Effector CD4-positive, alpha-beta T cell (primary cell): ENCODE measurements around the gene G6PC1. TPM values are rescaled to one million over a fixed set of nuclear protein-coding genes. Genes with fewer than 3 reads are reported as not detected.
"Not testable (repeated sequence)": the region's sequence is repeated elsewhere in the genome, so short reads cannot be mapped to it uniquely, and the experiment has no call there.

Source experiments
- DNase-seq: peaks from one replicate; pipeline ENCODE4 v3.0.0-alpha.2; 2020
- total RNA-seq: gene quantifications from one replicate; lab custom pipeline; 2026; lab: John Stamatoyannopoulos, UW

G6PC1 gene
- not detected for total RNA-seq

- DNase-seq, result no peak
Measured at GRCh38 chr17:42900460-42901331, at the start of gene G6PC1. Gene G6PC1 (plus strand): TSS chr17:42900799. CDS start chr17:42900877, 78 bp downstream.

DNA sequence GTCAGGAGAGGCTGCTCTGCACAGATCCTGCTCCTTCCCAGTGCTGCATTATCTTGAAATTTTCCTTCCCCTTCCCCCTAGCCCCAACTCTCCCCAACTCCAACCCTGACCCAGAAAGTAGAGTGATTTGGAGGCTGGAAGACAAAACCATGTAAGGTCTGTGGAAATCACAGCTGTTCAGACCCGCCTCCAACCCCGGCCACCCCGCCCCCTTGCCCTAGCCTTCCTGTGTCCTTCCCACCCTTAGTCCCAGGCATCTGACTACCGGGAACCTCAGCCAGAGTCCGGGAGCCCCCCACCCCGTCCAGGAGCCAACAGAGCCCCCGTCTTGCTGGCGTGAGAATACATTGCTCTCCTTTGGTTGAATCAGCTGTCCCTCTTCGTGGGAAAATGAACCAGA, 49.6 kb upstream of the G6PC1 start, which contains the start of gene AOC3:
Gene AOC3 (plus strand): TSS at position 246 of the 400 bp plus-strand sequence. CDS start 145 bp downstream, at position 391.
- no peak for DNase-seq

DNA sequence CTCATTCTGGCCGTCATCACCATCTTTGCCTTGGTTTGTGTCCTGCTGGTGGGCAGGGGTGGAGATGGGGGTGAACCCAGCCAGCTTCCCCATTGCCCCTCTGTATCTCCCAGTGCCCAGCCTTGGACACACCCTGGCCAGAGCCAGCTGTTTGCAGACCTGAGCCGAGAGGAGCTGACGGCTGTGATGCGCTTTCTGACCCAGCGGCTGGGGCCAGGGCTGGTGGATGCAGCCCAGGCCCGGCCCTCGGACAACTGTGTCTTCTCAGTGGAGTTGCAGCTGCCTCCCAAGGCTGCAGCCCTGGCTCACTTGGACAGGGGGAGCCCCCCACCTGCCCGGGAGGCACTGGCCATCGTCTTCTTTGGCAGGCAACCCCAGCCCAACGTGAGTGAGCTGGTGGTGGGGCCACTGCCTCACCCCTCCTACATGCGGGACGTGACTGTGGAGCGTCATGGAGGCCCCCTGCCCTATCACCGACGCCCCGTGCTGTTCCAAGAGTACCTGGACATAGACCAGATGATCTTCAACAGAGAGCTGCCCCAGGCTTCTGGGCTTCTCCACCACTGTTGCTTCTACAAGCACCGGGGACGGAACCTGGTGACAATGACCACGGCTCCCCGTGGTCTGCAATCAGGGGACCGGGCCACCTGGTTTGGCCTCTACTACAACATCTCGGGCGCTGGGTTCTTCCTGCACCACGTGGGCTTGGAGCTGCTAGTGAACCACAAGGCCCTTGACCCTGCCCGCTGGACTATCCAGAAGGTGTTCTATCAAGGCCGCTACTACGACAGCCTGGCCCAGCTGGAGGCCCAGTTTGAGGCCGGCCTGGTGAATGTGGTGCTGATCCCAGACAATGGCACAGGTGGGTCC, 49.0 kb upstream of the G6PC1 start:
- DNase-seq, result not testable (repeated sequence)

DNA sequence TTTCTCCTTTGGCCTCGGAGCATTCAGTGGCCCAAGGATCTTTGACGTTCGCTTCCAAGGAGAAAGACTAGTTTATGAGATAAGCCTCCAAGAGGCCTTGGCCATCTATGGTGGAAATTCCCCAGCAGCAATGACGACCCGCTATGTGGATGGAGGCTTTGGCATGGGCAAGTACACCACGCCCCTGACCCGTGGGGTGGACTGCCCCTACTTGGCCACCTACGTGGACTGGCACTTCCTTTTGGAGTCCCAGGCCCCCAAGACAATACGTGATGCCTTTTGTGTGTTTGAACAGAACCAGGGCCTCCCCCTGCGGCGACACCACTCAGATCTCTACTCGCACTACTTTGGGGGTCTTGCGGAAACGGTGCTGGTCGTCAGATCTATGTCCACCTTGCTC, 48.2 kb upstream of the G6PC1 start:
- DNase-seq, result no peak

- no peak for DNase-seq
Measured at GRCh38 chr17:42853004-42853403, 47.6 kb upstream of the G6PC1 start.

GRCh38 chr17:42853597-42853967, 47.0 kb upstream of the G6PC1 start:
- DNase-seq, result no peak

GRCh38 chr17:42853968-42854790, 46.4 kb upstream of the G6PC1 start:
- no peak for DNase-seq

DNA sequence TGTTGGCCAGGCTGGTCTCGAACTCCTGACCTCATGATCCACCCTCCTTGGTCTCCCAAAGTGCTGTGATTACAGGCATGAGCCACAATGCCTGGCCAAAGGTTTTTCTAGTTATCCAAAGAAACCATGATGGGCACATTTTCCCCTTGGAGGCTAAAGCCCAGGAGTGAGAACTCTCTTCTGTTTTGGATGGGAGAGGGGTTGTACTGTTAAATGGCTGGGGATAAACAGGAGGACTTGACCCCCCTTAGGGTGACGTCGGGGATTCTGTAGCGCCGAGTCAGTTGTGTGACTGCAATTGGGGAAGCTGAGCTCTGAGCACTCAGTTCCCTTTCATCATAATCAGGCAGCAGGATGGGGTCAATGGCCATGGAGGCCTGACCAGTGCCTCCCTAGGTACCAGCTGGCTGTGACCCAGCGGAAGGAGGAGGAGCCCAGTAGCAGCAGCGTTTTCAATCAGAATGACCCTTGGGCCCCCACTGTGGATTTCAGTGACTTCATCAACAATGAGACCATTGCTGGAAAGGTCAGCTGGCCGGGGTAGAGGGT, 45.5 kb upstream of the G6PC1 start:
- no peak for DNase-seq

GRCh38 chr17:42856093-42856492, 44.5 kb upstream of the G6PC1 start:
- DNase-seq, result not testable (repeated sequence)

DNA sequence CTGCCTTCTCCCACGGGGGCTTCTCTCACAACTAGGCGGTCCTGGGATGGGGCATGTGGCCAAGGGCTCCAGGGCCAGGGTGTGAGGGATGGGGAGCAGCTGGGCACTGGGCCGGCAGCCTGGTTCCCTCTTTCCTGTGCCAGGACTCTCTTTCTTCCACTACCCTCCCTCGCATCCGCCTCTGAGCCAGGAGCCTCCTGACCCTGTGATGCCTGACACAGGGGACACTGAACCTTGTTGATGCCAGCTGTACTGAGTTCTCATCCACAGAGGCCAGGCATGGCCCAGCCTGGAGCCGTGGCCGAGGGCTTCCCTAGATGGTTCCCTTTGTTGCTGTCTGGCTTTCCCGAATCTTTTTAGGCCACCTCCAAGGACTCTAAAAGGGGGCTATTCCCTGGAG, 44.1 kb upstream of the G6PC1 start:
- DNase-seq, result not testable (repeated sequence)

DNA sequence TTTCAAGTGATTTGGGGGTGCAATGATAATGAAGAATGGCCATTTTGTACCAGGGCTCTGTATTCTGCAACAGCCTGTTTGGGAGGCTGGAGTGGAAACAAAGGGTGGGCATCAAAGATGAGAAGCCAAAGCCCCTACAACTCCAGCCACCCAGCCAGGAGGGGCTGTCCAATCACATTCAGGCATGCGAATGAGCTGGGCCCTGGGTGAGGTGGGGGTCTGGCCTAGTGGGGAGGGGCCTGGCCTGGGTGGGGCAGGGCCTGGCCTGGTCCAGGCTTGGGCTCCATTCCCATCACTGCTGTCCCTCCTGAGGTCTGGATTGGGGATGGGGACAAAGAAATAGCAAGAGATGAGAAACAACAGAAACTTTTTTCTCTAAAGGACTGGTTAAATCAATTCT, 43.2 kb upstream of the G6PC1 start:
- no peak for DNase-seq

- DNase-seq, result no peak
Measured at GRCh38 chr17:42865638-42866094, 34.9 kb upstream of the G6PC1 start.

- DNase-seq, result no peak
Measured at GRCh38 chr17:42866216-42866615, 34.4 kb upstream of the G6PC1 start.

- no peak for DNase-seq
Measured at GRCh38 chr17:42866631-42867575, 33.7 kb upstream of the G6PC1 start.

DNA sequence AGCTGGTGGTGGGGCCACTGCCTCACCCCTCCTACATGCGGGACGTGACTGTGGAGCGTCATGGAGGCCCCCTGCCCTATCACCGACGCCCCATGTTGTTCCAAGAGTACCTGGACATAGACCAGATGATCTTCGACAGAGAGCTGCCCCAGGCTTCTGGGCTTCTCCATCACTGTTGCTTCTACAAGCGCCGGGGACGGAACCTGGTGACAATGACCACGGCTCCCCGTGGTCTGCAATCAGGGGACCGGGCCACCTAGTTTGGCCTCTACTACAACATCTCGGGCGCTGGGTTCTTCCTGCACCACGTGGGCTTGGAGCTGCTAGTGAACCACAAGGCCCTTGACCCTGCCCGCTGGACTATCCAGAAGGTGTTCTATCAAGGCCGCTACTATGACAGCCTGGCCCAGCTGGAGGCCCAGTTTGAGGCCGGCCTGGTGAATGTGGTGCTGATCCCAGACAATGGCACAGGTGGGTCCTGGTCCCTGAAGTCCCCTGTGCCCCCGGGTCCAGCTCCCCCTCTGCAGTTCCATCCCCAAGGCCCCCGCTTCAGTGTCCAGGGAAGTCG, 32.8 kb upstream of the G6PC1 start:
- not testable (repeated sequence) for DNase-seq

GRCh38 chr17:42868338-42868737, 32.3 kb upstream of the G6PC1 start:
- no peak for DNase-seq

DNA sequence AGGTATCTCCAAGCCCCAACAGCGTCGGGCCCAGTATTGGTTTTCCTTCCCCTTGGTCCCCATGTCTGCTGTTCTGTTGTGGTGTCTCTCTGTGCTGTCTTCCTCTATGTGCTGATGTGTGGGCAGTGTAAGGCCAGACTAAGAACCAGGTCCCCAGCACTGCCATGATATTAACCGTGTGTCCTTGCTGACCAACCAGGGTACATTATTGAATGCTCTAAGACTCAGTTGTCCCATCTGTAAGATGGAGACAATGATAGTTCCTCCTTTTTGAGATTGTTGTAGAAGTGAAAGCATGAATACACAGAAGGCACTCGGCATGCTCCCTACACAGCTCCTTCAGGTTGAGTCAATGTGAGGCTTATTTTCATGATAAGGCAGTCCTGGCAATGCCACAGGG, 29.0 kb upstream of the G6PC1 start:
- DNase-seq, result no peak

DNA sequence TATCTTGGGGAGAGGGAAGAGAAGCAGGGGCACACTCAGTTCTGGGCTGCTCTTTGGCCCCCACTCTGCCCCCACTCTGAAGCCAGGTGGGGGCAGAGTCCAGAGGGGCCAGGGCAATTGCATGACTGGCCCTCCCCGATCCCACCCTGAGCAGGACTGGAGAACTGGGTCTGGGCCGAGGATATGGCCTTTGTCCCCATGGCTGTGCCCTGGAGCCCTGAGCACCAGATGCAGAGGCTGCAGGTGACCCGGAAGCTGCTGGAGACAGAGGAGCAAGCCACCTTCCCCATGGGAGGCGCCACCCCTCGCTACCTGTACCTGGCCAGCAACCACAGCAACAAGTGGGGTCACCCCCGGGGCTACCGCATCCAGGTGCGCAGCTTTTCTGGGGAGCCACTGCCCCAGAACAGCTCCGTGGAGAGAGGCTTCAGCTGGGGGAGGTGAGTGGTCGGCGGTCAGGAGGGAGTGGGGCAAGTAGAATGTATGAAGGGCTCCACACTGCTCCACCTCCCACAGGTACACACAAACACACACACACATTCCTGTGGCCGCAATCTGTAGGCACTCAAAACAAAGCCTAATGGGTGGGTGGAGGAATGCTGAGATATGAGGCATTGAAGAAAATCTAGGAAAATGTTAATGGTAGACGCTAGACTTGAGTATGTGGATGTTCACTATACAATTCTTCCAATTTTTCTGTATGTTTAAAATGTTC, 28.2 kb upstream of the G6PC1 start:
- DNase-seq, result no peak

GRCh38 chr17:42873315-42873714, 27.3 kb upstream of the G6PC1 start:
- DNase-seq, result no peak
